Liver (tissue), 9 donors: ENCODE data around the gene LRMDA. TPM values are rescaled to one million over a fixed set of nuclear protein-coding genes. Genes with fewer than 3 reads are reported as not detected.

ENCODE experiments used
- DNase-seq: peaks from one replicate; pipeline ENCODE4 v3.0.0-alpha.2; 2017; ENCODE audit warnings: low spot score
- H3K27ac ChIP-seq, 2 donors: one replicate each; pipeline ENCODE4 v1.7.0; 2013; ENCODE audit warnings: inconsistent platforms in 2 of 2, low read length in 2 of 2, control low read depth in 1 of 2, low read depth in 1 of 2, mild to moderate bottlenecking in 1 of 2
- H3K27me3 ChIP-seq, 4 donors: one replicate each; pipeline versions ENCODE4 v1.6.1 to v1.7.0; 2013; ENCODE audit warnings: low read length in 3 of 4, inconsistent platforms in 1 of 4, mild to moderate bottlenecking in 1 of 4, moderate library complexity in 1 of 4; ENCODE audit not compliant: control insufficient read depth in 4 of 4, insufficient read depth in 4 of 4
- H3K36me3 ChIP-seq, 4 donors: one replicate each; pipeline versions ENCODE4 v1.6.1 to v1.7.0; 2013; ENCODE audit warnings: low read length in 3 of 4, mild to moderate bottlenecking in 3 of 4, low read depth in 1 of 4, moderate library complexity in 1 of 4; ENCODE audit not compliant: control insufficient read depth in 4 of 4, insufficient read depth in 3 of 4
- H3K4me1 ChIP-seq, 4 donors: one replicate each; pipeline versions ENCODE4 v1.6.1 to v1.7.0; 2013; ENCODE audit warnings: low read length in 3 of 4, mild to moderate bottlenecking in 3 of 4, moderate library complexity in 1 of 4; ENCODE audit not compliant: control insufficient read depth in 4 of 4, insufficient read depth in 4 of 4
- H3K4me3 ChIP-seq, 3 donors: one replicate each; pipeline versions ENCODE4 v1.6.1 to v1.7.0; 2013; ENCODE audit warnings: low read length in 3 of 3, control low read depth in 1 of 3, low read depth in 1 of 3, mild to moderate bottlenecking in 1 of 3
- H3K9ac ChIP-seq, 2 donors: one replicate each; pipeline ENCODE4 v1.7.0; 2013; ENCODE audit warnings: low read length in 2 of 2, mild to moderate bottlenecking in 2 of 2, moderate library complexity in 2 of 2, control low read depth in 1 of 2, low read depth in 1 of 2
- H3K9me3 ChIP-seq, 4 donors: one replicate each; pipeline versions ENCODE4 v1.6.1 to v1.7.0; 2013; ENCODE audit warnings: low read length in 3 of 4; ENCODE audit not compliant: control insufficient read depth in 4 of 4
- ATF3 ChIP-seq: IDR thresholded peaks from 2 replicates; pipeline ENCODE4 v1.6.1; 2016; ENCODE audit warnings: antibody characterized with exemption
- CTCF ChIP-seq: fragments of 150-350 bp; IDR thresholded peaks from 2 replicates; pipeline ENCODE4 v1.5.1; 2017; ENCODE audit warnings: improper control_type of control experiment, low read depth, low read length; ENCODE audit not compliant: missing input control
- EGR1 ChIP-seq, 2 donors: IDR thresholded peaks; 2 replicates each; pipeline ENCODE4 v1.6.1; 2016 to 2018; ENCODE audit warnings: antibody characterized with exemption in 2 of 2, low read depth in 2 of 2
- FOXA1 ChIP-seq: IDR thresholded peaks from 2 replicates; pipeline ENCODE4 v1.6.1; 2016; ENCODE audit warnings: antibody characterized with exemption
- FOXA2 ChIP-seq: IDR thresholded peaks from 2 replicates; pipeline ENCODE4 v1.6.1; 2016; ENCODE audit warnings: antibody characterized with exemption
- GABPA ChIP-seq, 2 donors: IDR thresholded peaks in 1 of 2; conservative IDR thresholded peaks in 1 of 2; 2 replicates each; pipeline ENCODE4 v1.6.1; 2016; ENCODE audit warnings: antibody characterized with exemption in 2 of 2, mild to moderate bottlenecking in 1 of 2, moderate library complexity in 1 of 2
- HNF4A ChIP-seq, 2 donors: conservative IDR thresholded peaks; 2 replicates each; pipeline ENCODE4 v1.6.1; 2016; ENCODE audit warnings: antibody characterized with exemption in 2 of 2, mild to moderate bottlenecking in 2 of 2
- HNF4G ChIP-seq: IDR thresholded peaks from 2 replicates; pipeline ENCODE4 v1.6.1; 2016; ENCODE audit warnings: antibody characterized with exemption
- JUND ChIP-seq, 2 donors: IDR thresholded peaks; 2 replicates each; pipeline ENCODE4 v1.6.1; 2016; ENCODE audit warnings: antibody characterized with exemption in 2 of 2
- MAX ChIP-seq: IDR thresholded peaks from 2 replicates; pipeline ENCODE4 v1.6.1; 2016; ENCODE audit warnings: antibody characterized with exemption
- NR2F2 ChIP-seq: IDR thresholded peaks from 2 replicates; pipeline ENCODE4 v1.6.1; 2016; ENCODE audit warnings: antibody characterized with exemption
- RAD21 ChIP-seq, 2 donors: IDR thresholded peaks; 2 replicates each; pipeline ENCODE4 v1.6.1; 2016; ENCODE audit warnings: antibody characterized with exemption in 2 of 2, mild to moderate bottlenecking in 2 of 2
- REST ChIP-seq: IDR thresholded peaks from 2 replicates; pipeline ENCODE4 v1.6.1; 2016; ENCODE audit warnings: antibody characterized with exemption, mild to moderate bottlenecking
- RXRA ChIP-seq, 2 donors: IDR thresholded peaks; 2 replicates each; pipeline ENCODE4 v1.6.1; 2017 to 2018; ENCODE audit warnings: antibody characterized with exemption in 2 of 2, mild to moderate bottlenecking in 1 of 2
- SP1 ChIP-seq: IDR thresholded peaks from 2 replicates; pipeline ENCODE4 v1.6.1; 2018; ENCODE audit warnings: antibody characterized with exemption, mild to moderate bottlenecking
- TAF1 ChIP-seq: conservative IDR thresholded peaks from 2 replicates; pipeline ENCODE4 v1.6.1; 2016; ENCODE audit warnings: antibody characterized with exemption, mild to moderate bottlenecking
- YY1 ChIP-seq: IDR thresholded peaks from 2 replicates; pipeline ENCODE4 v1.6.1; 2016; ENCODE audit warnings: antibody characterized with exemption, mild to moderate bottlenecking
- WGBS: extraction: QIAGEN DNeasy Blood & Tissue Kit; methylation state at CpG from one replicate; pipeline ENCODE4 v1.1.7; 2013; 5-methylcytosine and 5-hydroxymethylcytosine counted together
- polyA plus RNA-seq, 2 donors: library from polyadenylated mRNA; stranded (reverse) in 1 of 2; unstranded in 1 of 2; fragments of 200-250 nt in 1 of 2; fragments of >200 nt in 1 of 2; fragmentation: Nextera tagmentation in 1 of 2; extraction: Ambion mirVana in 1 of 2; gene quantifications; one replicate each; pipeline versions ENCODE4 v1.2.1 to v1.2.3, GENCODE V29; 2013 to 2015
- total RNA-seq, 2 donors: library from RNA; depleted of rRNA; stranded (reverse); fragments of >200 nt; gene quantifications; one replicate each; pipeline ENCODE4 v1.2.3, GENCODE V29; 2014
- donor health status: healthy.
- donor health status: healthy.
- donor health status: healthy.
- donor health status: healthy.
- donor health status: healthy.

LRMDA gene
- total and polyA plus RNA-seq, 4 donors, result 7.9 to 15.8 (median 11.3) TPM

GRCh38 chr10:75658496-75658895, 227.1 kb downstream of the LRMDA start:
- 98% methylated on average over 1 of the region's 1 CpG for WGBS
- peaks cover under 1 to 16% (median 4%) of the 10 kb centered on the region in 4 donors for H3K4me1 ChIP-seq
- H3K9ac ChIP-seq, result no peak overlapping the region
- no peak for DNase-seq
- TF ChIP-seq HNF4A (conservative IDR thresholded peaks at IDR 0.05) (no peak), REST (no peak), YY1 (no peak), MAX (no peak), FOXA2 (no peak), EGR1 (IDR thresholded peaks at IDR 0.05; ENCODE audit: low read depth in 2 of 2) (no peak), RXRA (IDR thresholded peaks at IDR 0.05) (no peak), ATF3 (no peak)
- H3K36me3 ChIP-seq, result peaks cover 0 to 2% (median 0%) of the 10 kb centered on the region in 4 donors
- no peak overlapping the region for H3K27ac ChIP-seq
- H3K4me3 ChIP-seq, result no peak overlapping the region
- H3K9me3 ChIP-seq, result no peaks in the 10 kb centered on the region
- H3K27me3 ChIP-seq, result no peaks in the 10 kb centered on the region

- no peaks in the 10 kb centered on the region for H3K27me3 ChIP-seq
- no peak for DNase-seq
- TF ChIP-seq HNF4A (conservative IDR thresholded peaks at IDR 0.05) (peak in 1 of 2 donors; percentile 7), RXRA (IDR thresholded peaks at IDR 0.05) (peak in 1 of 2 donors; percentile 25), FOXA2 (no peak)
- H3K9me3 ChIP-seq, result no peaks in the 10 kb centered on the region
- H3K4me1 ChIP-seq, result peaks cover 2 to 20% (median 6%) of the 10 kb centered on the region in 4 donors
- H3K36me3 ChIP-seq, result peaks cover 0 to 2% (median 0%) of the 10 kb centered on the region in 4 donors
- 63% methylated on average over 6 of the region's 6 CpGs for WGBS
- H3K27ac ChIP-seq, result no peak overlapping the region
- no peak overlapping the region for H3K9ac ChIP-seq
- H3K4me3 ChIP-seq, result no peak overlapping the region
These were observed 227.5 kb downstream of the LRMDA start for GRCh38 chr10:75658915-75659314.

- H3K27ac ChIP-seq, result no peak overlapping the region
- H3K4me1 ChIP-seq, result peaks cover 9 to 34% (median 14%) of the 10 kb centered on the region in 4 donors
- DNase-seq, result no peak
- TF ChIP-seq REST, result no peak
- TF ChIP-seq HNF4A (conservative IDR thresholded peaks at IDR 0.05), result no peak
- TF ChIP-seq NR2F2, result no peak
- TF ChIP-seq ATF3, result no peak
- TF ChIP-seq CTCF, result no peak
- TF ChIP-seq RXRA (IDR thresholded peaks at IDR 0.05), result no peak
- no peak for TF ChIP-seq SP1
- no peak for TF ChIP-seq YY1
- no peak for TF ChIP-seq MAX
- TF ChIP-seq FOXA1, result no peak
- no peak for TF ChIP-seq FOXA2
- no peak for TF ChIP-seq EGR1 (IDR thresholded peaks at IDR 0.05; ENCODE audit: low read depth in 2 of 2)
- no peak for TF ChIP-seq HNF4G
- TF ChIP-seq GABPA (IDR thresholded peaks at IDR 0.05 in 1 of 2, conservative IDR thresholded peaks at IDR 0.05 in 1 of 2), result no peak
- TF ChIP-seq RAD21 (IDR thresholded peaks at IDR 0.05), result no peak
- TF ChIP-seq JUND (IDR thresholded peaks at IDR 0.05), result no peak
- TF ChIP-seq TAF1, result no peak
These were observed 229.4 kb downstream of the LRMDA start for GRCh38 chr10:75660823-75661222.

More at GRCh38 chr10:75660823-75661222, 229.4 kb downstream of the LRMDA start:
- Histone ChIP-seq H3K9ac (no peak overlapping the region), H3K36me3 (peaks cover 0 to 2% (median 0%) of the 10 kb centered on the region in 4 donors), H3K27me3 (no peaks in the 10 kb centered on the region), H3K9me3 (no peaks in the 10 kb centered on the region), H3K4me3 (no peak overlapping the region)
- 72% methylated on average over 7 of the region's 7 CpGs for WGBS
